ENCODE measurements around the gene RAI1.

Gene RAI1

DNA sequence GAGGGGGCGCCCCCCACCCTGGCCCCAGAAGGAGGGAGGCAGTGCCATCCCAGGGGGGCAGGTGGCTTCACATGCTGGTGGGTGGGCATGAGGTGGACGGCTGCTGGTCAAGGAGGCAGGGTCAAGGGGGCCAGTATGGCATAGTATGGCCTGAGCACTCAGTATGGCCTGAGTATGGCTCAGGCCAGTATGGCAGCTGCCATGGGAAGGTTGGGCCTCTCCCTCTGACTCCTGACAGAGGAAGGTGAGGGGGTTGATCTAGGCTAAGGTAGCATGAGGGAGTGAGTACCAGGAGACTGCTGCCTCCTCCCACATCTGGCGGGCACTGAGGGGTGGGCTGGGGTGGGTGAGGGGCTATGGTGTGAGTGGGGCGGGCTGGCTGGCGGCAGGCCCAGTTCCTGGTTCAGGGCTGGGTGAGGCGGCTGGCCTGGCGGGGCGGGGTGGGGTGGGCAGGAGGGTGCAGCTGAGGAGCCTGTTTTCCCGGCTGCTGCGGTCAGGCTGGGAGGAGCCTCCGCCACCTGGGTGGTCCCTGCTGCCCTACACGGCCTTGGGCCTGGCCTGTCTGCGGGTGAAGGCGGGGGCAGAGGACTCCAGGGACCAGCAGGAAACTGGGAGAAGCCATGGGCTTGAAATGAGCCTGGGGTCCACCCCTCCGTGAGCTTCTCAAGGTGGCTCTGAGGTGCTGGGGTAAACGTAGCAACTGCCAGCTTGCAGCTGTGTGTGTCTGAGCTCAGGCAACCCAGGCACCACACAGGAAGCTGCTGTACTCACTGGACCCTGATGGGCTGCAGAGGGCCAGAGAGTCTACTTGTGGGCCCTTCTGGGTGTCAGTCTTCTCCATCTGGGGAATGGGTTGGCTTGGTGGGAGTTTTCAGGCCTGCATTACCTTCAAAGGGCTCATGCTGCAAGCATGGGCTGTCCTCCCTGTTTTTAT is 57.0 kb downstream of the RAI1 start:
- no peak for DNase-seq

DNA sequence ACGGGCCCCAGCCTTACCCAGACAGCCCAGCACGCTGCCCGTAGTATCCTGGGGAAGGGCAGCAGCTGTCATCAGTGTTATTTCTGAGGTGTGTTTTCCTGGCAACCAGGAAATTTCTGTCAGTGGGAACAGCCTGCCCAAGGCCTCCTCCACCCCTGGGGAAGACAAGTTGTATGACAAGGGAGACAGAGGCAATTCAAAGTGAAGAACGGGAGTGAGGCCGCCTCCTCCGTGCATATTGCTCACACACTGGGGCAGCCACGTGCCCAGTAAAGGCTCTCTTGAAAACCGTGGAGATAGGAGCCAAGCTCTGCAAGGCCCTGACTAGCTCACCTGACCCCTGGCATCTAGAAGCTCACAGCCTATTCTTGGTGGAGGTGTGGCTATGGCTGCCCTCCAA is 57.6 kb downstream of the RAI1 start:
- no peak for DNase-seq

DNA sequence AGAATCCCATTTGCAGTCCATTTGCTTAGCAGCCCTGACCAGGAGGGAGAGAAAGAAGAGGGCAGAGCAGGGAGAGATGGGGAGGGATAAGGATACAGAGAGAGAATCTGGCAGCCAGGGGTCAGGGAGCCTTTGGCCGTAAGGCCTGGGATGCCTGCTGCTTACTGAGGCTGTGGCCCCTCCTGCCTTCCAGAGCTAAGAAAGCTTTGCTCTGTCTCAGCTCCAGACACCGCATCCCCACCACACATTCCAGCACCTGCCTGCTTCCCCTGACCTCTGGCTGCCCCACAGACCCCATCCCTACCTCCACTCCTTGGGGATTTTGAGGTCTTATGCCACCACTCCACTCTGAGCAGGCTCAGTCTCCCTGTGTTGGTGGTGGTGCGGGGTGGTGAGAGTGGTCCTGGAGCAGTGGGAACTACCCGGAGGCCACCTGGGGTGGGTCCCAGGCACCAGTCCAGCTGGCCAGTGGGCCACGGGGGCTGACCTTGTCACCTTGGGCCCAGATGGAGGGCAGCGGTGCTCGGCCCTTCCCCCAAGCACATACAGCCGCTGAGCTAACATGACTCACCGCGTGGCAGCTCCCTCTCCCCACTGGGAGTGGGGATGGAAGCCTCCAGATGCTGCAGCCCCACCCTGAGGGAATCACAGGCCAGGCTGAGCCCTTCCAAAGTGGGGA is 58.3 kb downstream of the RAI1 start:
- DNase-seq: no peak

DNA sequence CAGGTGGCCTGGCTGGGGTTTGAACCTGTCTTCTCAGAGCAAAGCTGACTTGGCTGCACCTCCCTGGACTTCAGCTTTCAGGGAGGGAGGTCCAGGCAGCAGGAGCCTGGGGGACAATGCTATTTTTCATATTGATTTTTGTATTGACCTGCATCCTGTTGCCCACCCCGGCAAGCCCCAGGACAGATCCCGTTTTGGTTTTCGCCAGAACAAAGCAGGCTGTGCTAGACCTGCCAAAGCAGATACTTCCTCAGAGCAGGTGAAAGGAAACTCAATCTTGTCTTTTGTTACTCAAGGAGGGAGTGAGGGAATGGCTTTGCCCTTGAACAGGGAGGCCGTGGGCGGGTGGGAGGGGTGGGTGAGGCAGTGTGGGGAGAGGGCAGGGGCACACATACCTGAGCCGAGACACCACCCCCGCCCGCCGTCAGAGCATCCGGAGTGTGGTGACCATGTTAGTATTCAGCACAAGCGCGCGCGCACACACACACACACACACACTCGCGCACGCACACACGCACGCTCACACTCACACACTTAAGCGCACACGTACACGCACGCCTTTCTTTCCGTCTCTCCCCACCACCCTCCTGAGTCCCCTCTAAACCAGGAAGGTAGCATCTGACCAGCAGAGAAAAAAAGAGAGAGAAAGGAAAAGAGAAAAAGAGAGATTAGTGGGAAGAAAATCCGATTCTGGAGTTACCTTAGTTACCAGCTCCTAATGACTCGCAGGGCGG is 59.5 kb downstream of the RAI1 start:
- no peak for DNase-seq

DNA sequence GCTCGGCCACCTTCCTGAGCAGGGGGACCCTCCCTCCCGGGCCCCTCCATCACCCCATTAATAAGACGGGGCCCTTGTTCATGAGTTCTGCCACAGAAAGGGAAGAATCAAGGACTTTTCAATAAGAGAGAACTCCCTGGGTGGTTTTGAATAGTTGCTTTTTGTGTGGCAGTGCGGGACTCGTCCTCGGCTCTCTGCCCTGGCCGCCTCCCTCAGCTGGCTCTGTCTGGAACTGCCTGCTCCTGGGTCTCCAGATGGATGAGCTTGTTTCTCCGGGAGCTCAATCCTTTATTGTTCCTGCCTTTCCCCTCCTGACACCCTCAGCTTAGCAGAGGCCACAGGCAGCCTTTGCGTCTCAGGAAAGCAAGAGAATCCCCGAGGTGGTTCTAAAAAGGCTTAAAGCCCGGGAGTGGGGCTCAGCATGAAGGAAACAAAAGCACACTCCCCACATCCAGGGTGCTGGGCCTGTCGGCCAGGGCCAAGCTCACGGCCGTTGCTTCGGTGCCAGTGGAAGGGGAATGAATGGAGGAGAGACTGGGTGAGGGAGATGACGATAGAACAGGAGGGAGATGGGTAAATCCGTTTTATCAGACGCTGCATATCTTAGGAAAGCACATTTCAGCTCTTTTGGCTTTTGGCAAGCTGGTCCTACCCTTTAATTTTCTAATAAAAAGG is 60.2 kb downstream of the RAI1 start:
- DNase-seq: no peak

DNA sequence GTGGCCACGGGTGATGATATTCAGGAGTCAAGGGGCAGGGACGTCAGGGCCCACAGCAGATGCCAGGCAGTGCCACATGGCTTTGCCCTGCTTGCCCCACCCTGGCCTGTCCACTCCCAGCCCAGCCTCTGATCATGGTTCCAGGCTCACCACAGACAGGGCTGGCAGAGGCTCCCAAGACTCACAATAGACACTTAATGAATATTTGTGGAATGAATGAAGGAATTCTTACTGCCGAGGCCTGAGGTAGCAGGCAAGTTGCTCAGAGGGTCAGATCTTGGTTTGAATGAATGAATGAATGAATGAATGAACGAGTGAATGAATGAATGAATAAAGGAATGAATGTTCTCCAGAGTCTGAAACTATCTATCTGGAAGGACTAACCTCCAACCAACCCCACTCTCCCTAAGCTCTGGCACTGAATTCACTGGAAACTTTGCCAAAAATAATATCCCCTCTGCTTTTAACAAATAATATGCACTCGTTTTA is 60.9 kb downstream of the RAI1 start:
- DNase-seq: no peak

DNA sequence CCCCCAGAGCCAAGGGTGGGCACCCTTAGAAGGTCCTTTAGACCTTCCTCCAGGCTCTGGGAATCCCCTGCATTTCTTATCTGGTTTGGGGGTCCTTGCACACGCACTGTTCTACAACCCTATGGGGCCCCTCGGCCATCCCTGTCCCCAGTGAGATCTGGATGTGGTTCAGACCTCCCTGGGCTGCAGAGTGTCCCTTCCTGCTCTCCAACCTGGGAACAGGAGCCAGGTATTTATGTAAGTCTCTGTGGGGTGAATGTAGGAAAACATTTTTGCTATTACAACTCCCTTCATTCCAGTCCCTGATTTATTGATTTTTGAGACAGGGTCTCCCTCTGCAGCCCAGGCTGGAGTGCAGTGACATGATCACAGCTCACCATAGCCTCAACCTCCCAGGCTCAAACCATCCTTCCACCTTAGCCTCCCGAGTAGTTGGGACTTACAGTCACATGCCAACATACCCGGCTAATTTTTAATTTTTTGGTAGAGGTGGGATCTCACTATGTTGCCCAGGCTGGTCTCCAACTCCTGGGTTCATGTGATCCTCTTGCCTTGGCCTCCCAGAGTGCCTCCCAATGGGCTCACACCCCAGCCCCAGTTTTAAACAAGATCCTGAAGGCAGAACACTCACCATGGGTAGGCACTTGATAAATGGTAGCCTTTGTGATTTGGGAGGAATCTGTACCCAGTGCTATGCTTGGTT is 61.6 kb downstream of the RAI1 start:
- no peak for DNase-seq

DNA sequence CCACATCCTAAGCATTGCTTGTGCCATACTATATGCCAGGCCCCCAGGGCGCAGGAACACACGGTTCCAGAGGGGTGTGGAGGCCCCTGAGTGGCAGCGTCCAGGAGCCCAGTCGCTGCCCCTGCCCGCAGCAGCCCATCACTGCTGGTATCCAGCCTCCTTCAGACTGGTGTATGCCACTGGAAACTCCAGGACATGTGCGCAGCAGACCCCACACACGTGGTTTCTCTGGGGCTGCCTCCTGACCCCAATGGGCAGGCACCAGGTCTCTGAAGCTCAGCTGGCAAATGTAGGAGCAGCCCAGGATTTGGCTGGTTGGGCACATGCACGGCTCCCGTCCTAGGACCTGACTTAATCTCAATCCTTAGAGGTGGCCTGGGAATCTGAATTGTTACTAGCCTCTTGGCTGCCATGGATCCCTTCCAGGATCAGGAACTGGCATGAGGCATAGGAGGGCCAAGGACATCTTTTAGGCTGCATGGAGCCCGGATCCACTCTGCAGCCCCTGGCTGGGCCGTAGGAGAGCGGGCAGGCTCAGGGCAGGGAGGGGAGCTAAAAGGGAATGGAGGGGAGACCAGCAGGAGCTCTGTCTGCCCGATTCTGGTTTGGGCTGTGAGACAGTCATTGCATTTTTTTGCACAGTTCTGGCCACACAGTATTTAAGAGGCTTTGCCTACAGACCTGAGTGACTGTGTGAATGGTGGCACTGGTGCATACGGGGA is 62.3 kb downstream of the RAI1 start:
- no peak for DNase-seq

DNA sequence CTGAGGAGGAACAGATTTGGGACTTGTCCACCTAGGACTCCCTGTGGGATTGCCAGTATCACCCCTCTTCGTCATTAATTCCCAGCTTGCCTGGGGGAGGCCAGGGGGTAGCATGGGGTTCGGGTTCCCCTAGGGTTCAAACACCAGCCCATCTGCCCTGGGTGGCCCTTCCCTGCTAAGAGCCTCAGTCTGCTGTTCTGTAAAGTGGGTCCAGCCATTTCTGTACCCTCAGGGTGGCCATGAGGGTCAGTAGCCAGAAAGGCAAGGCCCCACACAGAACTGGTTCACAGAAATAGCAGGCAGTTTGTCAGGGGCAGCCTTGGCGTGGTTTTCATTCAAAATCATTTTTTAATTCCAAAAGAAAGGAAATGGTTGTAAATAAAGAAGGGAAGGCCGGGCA is 62.9 kb downstream of the RAI1 start:
- no peak for DNase-seq

DNA sequence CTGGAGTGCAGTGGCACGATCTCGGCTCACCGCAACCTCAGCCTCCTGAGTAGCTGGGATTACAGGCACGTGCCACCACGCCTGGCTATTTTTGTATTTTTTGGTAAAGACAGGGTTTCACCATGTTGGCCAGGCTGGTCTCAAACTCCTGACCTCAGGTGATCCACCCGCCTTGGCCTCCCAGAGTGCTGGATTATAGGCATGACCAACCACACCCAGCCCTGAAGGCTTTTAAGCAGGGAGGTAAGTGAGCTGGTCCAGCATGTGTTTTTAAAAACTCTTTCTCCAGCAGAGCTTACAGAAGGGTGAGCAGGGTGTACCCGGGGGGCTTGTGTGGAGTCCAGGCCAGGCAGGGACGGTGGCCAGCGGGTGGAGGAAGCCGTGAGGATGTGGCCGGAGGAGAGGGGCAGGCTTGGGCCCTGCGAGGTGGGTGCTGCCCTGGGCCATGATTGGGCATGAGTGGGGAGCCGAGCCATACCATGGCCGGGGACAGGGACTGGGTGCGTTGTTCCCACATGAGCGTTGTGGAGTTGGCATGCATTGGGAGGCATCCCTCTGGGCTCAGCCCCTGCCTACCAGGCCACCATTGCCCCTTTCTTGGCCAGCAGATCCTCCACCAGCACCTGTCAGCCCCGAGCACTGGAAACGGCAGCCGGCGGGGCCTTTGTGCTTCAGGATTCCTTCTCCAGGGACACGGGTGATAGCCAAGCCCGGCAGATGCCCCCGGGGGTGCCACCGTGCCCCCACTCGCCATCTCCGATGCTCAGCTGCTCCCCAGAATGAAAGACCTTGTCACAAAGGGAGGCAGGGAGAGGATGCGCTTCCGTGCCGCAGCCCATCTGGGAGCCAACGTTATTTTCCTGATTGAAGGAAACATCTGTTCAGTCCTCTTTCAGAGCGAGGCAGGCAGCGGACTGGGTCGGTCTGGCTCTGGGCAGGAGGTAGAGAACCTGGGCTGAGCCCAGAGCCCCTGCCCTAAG is 64.5 kb downstream of the RAI1 start:
- DNase-seq: no peak

DNA sequence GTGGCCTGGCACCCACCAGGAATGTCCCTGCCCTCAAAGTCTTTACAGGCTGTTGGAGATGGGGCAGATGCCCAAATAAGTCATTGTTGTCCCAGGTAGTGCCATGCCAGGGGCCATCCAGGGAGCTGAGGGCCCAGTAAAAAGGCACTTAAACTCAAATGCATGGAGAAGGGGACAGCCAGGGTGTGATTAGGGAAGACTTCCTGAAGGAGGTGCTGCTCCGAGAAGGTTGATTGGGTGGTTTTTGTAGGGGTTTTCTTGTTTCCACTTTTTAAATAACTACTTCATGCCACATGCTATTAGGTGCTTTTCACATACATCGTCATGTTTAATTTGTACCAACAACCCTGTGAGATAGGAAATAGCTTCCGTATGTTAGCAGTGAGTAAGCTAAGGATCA is 66.9 kb downstream of the RAI1 start:
- DNase-seq: no peak

DNA sequence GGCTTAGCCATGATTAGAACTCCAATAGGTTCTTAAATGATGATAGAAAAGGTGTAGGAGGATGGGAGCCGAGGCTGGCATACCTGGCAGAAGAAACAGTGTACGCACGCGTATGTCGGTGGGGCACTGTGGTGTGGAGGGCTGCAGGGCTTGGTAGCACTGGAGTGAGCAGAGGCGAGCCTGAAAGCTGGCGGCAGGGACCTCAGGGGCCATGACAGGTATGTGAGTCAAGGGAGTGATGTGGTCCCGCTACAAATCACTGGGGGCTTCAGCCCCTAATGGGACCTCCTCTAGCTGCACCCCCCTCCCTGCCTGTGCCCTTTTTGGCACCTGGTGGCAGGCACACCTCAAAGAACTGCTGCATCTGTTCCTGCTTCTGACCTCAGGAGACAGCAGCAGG is 67.3 kb downstream of the RAI1 start:
- DNase-seq: no peak

DNA sequence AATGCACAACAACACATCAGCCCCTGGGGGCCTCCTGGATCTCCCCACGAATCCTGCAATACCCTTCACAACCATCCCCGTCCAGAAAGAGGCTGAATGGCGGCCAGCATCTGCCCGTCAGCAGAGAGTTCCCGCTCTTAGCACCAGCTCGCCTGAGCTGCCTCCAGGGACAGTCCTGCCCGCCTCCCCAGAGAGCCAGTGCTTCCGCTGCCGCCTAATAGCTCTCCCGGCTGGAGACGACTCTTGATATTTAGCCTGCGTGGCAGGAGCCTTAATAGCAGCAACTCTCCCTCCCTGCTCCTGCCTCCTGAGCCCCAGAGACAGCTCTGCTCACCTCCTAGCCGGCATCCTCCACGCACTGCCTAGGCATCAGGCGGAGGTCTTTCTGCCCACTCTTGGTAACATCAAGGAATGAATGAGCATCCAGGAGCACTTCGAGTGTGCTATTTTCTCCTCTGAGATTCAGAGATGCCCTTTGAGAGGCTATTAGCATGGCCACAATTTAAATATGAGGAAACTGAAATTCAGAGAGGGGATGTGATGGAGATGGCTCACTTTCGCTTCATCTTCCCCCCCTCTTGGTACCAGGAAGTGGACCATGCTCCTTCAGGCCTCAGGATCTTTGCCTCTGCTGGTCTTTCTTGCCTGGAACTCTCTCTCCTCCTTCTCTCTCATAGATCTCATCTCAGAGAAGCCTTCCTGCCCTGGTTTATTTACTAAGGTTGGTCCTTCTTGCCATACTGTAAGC is 67.9 kb downstream of the RAI1 start:
- no peak for DNase-seq

DNA sequence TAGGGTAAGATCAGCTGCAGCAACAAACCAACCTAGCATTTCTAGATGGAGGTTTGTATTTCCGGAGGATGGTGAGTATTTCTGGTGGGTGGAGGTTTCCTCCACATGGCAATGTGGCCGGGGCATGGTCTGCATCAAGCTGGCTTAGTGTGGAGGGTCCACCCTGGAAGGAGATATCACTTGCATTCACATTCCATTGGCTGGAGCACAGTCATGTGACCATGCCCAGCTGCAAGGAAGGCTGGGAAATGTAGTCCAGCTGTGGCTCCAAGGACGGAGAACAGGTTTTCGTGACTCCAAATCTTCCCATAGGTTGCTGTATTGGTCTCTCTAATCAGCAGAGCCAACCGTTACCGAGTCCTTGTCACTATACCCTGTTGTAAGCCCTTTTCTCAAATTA is 68.7 kb downstream of the RAI1 start:
- DNase-seq: peak; percentile 28 to 37

DNA sequence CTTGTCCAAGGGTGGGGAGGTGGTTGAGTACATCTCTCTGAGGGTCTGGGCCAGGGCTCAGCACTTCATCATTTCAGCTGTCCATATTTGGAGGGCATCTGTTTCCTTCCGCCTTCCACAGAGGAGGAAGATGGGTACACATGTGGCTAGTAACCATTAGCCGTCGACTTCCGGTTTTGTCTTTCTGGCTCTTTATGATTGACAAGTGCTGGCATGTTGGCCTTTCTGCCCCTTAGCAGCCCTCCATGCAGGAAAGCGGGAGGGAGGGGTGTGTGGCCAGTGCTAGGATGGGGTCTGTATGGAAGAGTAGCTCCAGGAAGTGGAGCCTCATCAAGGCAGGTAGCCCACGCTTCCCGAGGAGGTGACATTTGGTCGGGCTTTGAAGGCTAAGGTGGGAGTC is 69.6 kb downstream of the RAI1 start:
- DNase-seq: peak in 1 of 2 donors; percentile 17

DNA sequence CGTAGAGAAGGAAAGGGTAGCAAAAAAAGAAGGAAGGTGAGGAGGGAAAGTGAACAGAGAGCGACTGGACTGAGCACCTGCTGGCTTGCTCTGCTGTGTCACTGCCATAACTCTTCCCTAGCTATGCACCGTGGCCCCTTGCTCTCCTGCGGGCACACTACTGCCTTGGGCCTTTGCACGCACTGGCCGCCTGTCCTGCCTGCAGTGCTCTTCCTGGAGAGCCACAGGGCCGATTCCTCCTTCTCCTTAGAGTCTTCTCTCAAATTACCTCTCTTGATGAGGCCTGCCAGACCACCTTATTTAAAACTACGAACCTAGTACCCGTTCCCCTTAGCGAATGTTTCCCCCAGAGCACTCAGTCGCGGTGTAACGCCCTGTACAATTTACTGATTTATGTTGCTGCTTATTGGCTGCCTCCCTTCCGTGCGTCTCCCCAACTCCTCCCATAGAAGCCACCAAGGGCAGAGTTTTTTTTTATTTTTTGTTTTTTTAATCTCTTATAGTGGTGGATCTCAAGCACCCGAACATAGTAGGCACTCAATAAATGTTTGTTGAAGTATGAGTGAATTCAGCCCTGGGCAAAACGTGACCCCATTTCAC is 70.3 kb downstream of the RAI1 start:
- DNase-seq: peak in 1 of 2 donors; percentile 18

DNA sequence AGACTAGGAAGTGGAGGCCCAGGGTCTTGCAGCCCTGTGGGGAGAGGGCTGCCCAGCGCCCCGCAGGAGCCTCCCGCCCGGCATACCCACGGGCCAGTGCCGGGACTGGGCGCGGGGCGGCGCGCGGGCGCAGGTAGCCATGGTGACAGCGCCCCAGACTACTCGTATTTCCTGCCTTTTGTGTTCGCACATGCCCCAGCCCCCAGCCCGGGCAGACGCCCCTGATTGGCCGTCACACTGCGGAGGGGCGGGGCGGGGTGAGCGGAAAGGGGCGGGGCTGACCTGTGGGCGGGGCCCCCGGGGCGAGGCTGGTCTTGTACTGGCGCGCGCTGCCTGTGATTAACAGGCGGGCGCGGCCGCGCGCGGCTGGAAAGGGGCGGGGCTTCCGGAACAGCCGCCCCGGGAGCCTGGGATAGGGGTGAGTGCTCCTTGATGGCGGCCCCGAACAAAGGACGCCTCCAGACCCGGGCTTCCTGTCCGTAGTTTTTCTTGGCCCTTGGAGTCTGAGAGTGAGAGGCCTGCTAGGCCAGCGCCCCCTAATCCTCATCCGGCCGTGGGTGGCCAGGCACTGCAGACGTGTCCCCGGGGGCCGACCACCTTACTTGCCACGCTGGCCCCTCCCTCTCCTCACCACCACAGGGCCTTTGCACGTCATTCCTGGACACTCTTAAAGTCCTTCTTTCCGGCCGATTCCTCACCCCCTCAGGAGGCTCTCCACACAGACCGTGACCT is 71.0 kb downstream of the RAI1 start:
- DNase-seq: peak; percentile 97 to 98

DNA sequence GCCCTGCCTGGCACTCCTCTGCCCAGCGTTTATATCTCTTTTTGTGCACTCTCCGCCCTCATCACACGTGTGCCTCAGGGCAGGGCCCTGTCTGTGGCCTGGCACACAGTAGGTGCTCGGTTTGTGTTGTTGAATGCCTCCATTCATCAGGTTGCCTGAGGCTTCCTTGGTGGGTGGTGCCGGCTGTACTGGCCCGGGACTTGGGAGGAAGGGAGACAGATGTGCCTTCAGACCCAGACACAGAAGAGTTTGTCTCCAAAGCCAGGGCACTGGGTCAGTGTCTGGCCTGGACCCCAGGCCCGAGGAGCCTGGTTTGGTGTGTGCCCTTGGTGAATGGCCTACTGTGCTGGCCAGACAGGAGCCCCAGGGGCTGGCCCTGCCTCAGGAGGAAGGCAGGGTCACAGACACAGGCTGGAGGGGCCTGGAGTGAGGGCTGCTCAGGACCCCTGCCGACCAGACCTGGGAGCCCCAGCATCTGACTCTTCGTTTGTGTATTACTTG is 71.6 kb downstream of the RAI1 start:
- DNase-seq: no peak

Data from stimulated activated CD4-positive, alpha-beta T cell treated with anti-CD3 and anti-CD28 coated beads, Interleukin-2, amount 100 ng/mL, for 48 hours (primary cell).